Right lobe of liver (tissue), 6 donors: ENCODE data around the gene SPACA4. TPM values are rescaled to one million over a fixed set of nuclear protein-coding genes. Genes with fewer than 3 reads are reported as not detected.
A peak's percentile ranks its signal among the peaks of the same experiment; 100 is the strongest.

Experiments
- ATAC-seq, 4 donors: fragments of 200-7000 bp; cut with Tn5 transposase; one replicate each; pipeline ENCODE4 v1.9.1; 2020; ENCODE audit warnings: mild to moderate bottlenecking in 4 of 4, moderate library complexity in 4 of 4
- DNase-seq, 3 donors: peaks; one replicate each; pipeline ENCODE4 v3.0.0-alpha.2; 2020
- H3K27ac ChIP-seq, 3 donors: fragments of 200-600 bp; one replicate each; pipeline ENCODE4 v1.8.0; 2022
- H3K27me3 ChIP-seq, 2 donors: fragments of 200-600 bp; one replicate each; pipeline ENCODE4 v1.8.0; 2022
- H3K36me3 ChIP-seq, 4 donors: fragments of 200-600 bp; sonication (generic) in 1 of 4; one replicate each; pipeline versions ENCODE4 v1.5.1 to v1.8.0; 2017 to 2022; ENCODE audit warnings: control low read depth in 1 of 4
- H3K4me1 ChIP-seq, 4 donors: fragments of 200-600 bp; sonication (generic) in 1 of 4; one replicate each; pipeline versions ENCODE4 v1.5.1 to v1.8.0; 2017 to 2022; ENCODE audit warnings: control low read depth in 1 of 4
- H3K4me3 ChIP-seq, 3 donors: fragments of 200-600 bp; one replicate each; pipeline ENCODE4 v1.8.0; 2022
- H3K9me3 ChIP-seq, 4 donors: fragments of 200-600 bp; sonication (generic) in 1 of 4; one replicate each; pipeline versions ENCODE4 v1.5.1 to v1.8.0; 2017 to 2022; ENCODE audit warnings: control low read depth in 1 of 4
- CTCF ChIP-seq, 4 donors: fragments of 200-600 bp in 3 of 4; fragments of 450-650 bp in 1 of 4; IDR thresholded peaks; one replicate each; pipeline versions ENCODE4 v1.5.1 to v1.8.0; 2016 to 2022; ENCODE audit warnings: antibody characterized with exemption in 4 of 4, mild to moderate bottlenecking in 2 of 4
- POLR2A ChIP-seq: fragments of 450-650 bp; IDR thresholded peaks from one replicate; pipeline ENCODE4 v1.6.1; 2017; ENCODE audit warnings: antibody characterized with exemption, mild to moderate bottlenecking
- WGBS: methylation state at CpG from one replicate; pipeline ENCODE4 v1.1.6; 2018; ENCODE audit warnings: low coverage, low lambda C conversion rate; ENCODE audit not compliant: insufficient coverage; ENCODE audit errors: missing lambda C conversion rate; 5-methylcytosine and 5-hydroxymethylcytosine counted together
- intact Hi-C, 2 donors: fragments of 100-400 bp; cut with DNase I; formaldehyde crosslinking; loops; one replicate each; pipeline versions ENCODE4 v1.11.2 to v1.14.1; 2022
- total RNA-seq, 6 experiments: library from RNA; depleted of rRNA in 2 of 6; stranded (reverse); fragments of >200 nt in 2 of 6; fragmentation: NEBNext Ultra II Directional in 3 of 6; extraction: Animal tissue kit (Norgen Biotek cat#: 25700) in 3 of 6; gene quantifications; one replicate each; pipeline versions ENCODE4 v1.1.0 to v1.2.4, GENCODE V29; 2016 to 2023
- donor health status: DM: no; HTN: yes; CAD: no.
- donor health status: DM: no; HTN: no; CAD: no.
- donor health status: DM: no; HTN: no; CAD: no.
- donor health status: DM: no; HTN: yes; CAD: no.
- donor health status: DM: no; HTN: yes; CAD: no.

The SPACA4 gene
- total RNA-seq, 6 experiments from 2014 or later: not detected

- intact Hi-C loops: no loop called here
- no peak for DNase-seq
- TF ChIP-seq POLR2A: no peak
- no peak for TF ChIP-seq CTCF (IDR thresholded peaks at IDR 0.05)
Measured at GRCh38 chr19:48654299-48655059, 47.9 kb downstream of the SPACA4 start.

GRCh38 chr19:48656840-48657474, 50.4 kb downstream of the SPACA4 start:
- Histone ChIP-seq H3K4me1 (no peaks in the 10 kb centered on the region), H3K4me3 (no peak overlapping the region), H3K27me3 (no peaks in the 10 kb centered on the region), H3K36me3 (no peaks in the 10 kb centered on the region), H3K27ac (no peak overlapping the region), H3K9me3 (no peaks in the 10 kb centered on the region)
- no peak for DNase-seq
- no peak for TF ChIP-seq POLR2A
- no peak for TF ChIP-seq CTCF (IDR thresholded peaks at IDR 0.05)
- whole genome bisulfite sequencing: 43% methylated on average over 15 of the region's 16 CpGs
- intact Hi-C loops: no loop called here
- no peak for ATAC-seq

More at GRCh38 chr19:48654299-48655059, 47.9 kb downstream of the SPACA4 start:
- no peaks in the 10 kb centered on the region for H3K36me3 ChIP-seq
- no peaks in the 10 kb centered on the region for H3K27me3 ChIP-seq
- peak in 1 of 4 donors; percentile 22 for ATAC-seq
- 25% methylated on average over 5 of the region's 11 CpGs for WGBS
- H3K4me1 ChIP-seq: no peaks in the 10 kb centered on the region
- H3K9me3 ChIP-seq: no peaks in the 10 kb centered on the region
- no peak overlapping the region for H3K4me3 ChIP-seq
- H3K27ac ChIP-seq: no peak overlapping the region

Other genes with a start within 250 kb of the SPACA4 start
- gene TMEM143, start 242.8 kb upstream of the SPACA4 start, total RNA-seq: 10 to 100 TPM in 3 of 6 experiments, 1 to 10 TPM in 3; 6.5 to 15.1 (median 9.8) TPM
- under 1 TPM in 1 of 6 experiments, not detected in 5; 0.80 TPM for gene SYNGR4, start 242.4 kb upstream of the SPACA4 start, total RNA-seq
- 10 to 100 TPM; 69.1 to 83.1 (median 77.1) TPM for gene KDELR1, start 215.2 kb upstream of the SPACA4 start, total RNA-seq
- gene GRIN2D, start 213.1 kb upstream of the SPACA4 start, total RNA-seq: under 1 TPM; 0.09 to 0.29 (median 0.22) TPM
- 10 to 100 TPM; 14.7 to 31.0 (median 17.6) TPM for gene GRWD1, start 160.8 kb upstream of the SPACA4 start, total RNA-seq
- gene KCNJ14, start 151.2 kb upstream of the SPACA4 start, total RNA-seq: under 1 TPM; 0.22 to 0.44 (median 0.31) TPM
- 10 to 100 TPM in 5 of 6 experiments, 1 to 10 TPM in 1; 7.7 to 22.7 (median 13.5) TPM for gene CYTH2, start 137.4 kb upstream of the SPACA4 start, total RNA-seq
- gene LMTK3, start 94.9 kb upstream of the SPACA4 start, total RNA-seq: under 1 TPM in 5 of 6 experiments, not detected in 1; 0.09 to 0.31 (median 0.12) TPM
- gene SULT2B1, start 54.6 kb upstream of the SPACA4 start, total RNA-seq: under 1 TPM in 1 of 6 experiments, not detected in 5; 0.61 TPM
- gene FAM83E, start 8.3 kb downstream of the SPACA4 start, total RNA-seq: under 1 TPM in 2 of 6 experiments, not detected in 4; 0.22 to 0.37 TPM
- gene RPL18, start 12.4 kb downstream of the SPACA4 start, total RNA-seq: 100 to 1,000 TPM; 355 to 867 (median 385) TPM
- gene SPHK2, start 12.8 kb downstream of the SPACA4 start, total RNA-seq: 10 to 100 TPM; 11.4 to 30.1 (median 17.2) TPM
- 10 to 100 TPM in 2 of 6 experiments, 1 to 10 TPM in 4; 1.8 to 11.6 (median 3.3) TPM for gene DBP, start 30.6 kb downstream of the SPACA4 start, total RNA-seq
- 1 to 10 TPM in 2 of 6 experiments, under 1 TPM in 4; 0.25 to 2.0 (median 0.54) TPM for gene CA11, start 39.4 kb downstream of the SPACA4 start, total RNA-seq
- under 1 TPM in 2 of 6 experiments, not detected in 4; 0.11 to 0.32 TPM for gene NTN5, start 66.3 kb downstream of the SPACA4 start, total RNA-seq
- 1 to 10 TPM in 1 of 6 experiments, not detected in 5; 2.6 TPM for gene FUT2, start 89.2 kb downstream of the SPACA4 start, total RNA-seq
- under 1 TPM in 5 of 6 experiments, not detected in 1; 0.22 to 0.37 (median 0.24) TPM for gene MAMSTR, start 113.0 kb downstream of the SPACA4 start, total RNA-seq
- gene RASIP1, start 133.9 kb downstream of the SPACA4 start, total RNA-seq: 1 to 10 TPM; 2.7 to 6.7 (median 4.9) TPM
- under 1 TPM in 5 of 6 experiments, not detected in 1; 0.10 to 0.35 (median 0.13) TPM for gene IZUMO1, start 140.2 kb downstream of the SPACA4 start, total RNA-seq
- 1 to 10 TPM in 3 of 6 experiments, under 1 TPM in 3; 0.22 to 1.9 (median 0.93) TPM for gene FUT1, start 145.9 kb downstream of the SPACA4 start, total RNA-seq
- gene FGF21, start 148.8 kb downstream of the SPACA4 start, total RNA-seq: 10 to 100 TPM in 4 of 6 experiments, 1 to 10 TPM in 1, not detected in 1; 5.1 to 55.3 (median 32.7) TPM
- 10 to 100 TPM in 4 of 6 experiments, 1 to 10 TPM in 2; 8.9 to 48.3 (median 12.5) TPM for gene BCAT2, start 204.3 kb downstream of the SPACA4 start, total RNA-seq
- 10 to 100 TPM in 4 of 6 experiments, 1 to 10 TPM in 2; 3.5 to 78.0 (median 15.7) TPM for gene HSD17B14, start 229.7 kb downstream of the SPACA4 start, total RNA-seq